Ishikawa (cell line): ENCODE data around the gene LIME1.

Experiments used
- CEBPB ChIP-seq: IDR thresholded peaks from 2 replicates; pipeline ENCODE4 v1.6.1; 2012
- CREB1 ChIP-seq: IDR thresholded peaks from 2 replicates; pipeline ENCODE4 v1.6.1; 2012; ENCODE audit warnings: low read depth
- EGR1 ChIP-seq: IDR thresholded peaks from 2 replicates; pipeline ENCODE4 v1.6.1; 2012
- EP300 ChIP-seq: IDR thresholded peaks from 2 replicates; pipeline ENCODE4 v1.6.1; 2012; ENCODE audit warnings: borderline replicate concordance
- FOXM1 ChIP-seq: IDR thresholded peaks from 2 replicates; pipeline ENCODE4 v1.6.1; 2012; ENCODE audit warnings: low read depth, borderline replicate concordance
- NFIC ChIP-seq: IDR thresholded peaks from 2 replicates; pipeline ENCODE4 v1.6.1; 2012
- RAD21 ChIP-seq: IDR thresholded peaks from 2 replicates; pipeline ENCODE4 v1.6.1; 2012; ENCODE audit warnings: low read depth
- TAF1 ChIP-seq: IDR thresholded peaks from 2 replicates; pipeline ENCODE4 v1.6.1; 2012; ENCODE audit warnings: low read depth, mild to moderate bottlenecking
- TCF12 ChIP-seq: IDR thresholded peaks from 2 replicates; pipeline ENCODE4 v1.6.1; 2012; ENCODE audit warnings: low read depth
- TEAD4 ChIP-seq: IDR thresholded peaks from 2 replicates; pipeline ENCODE4 v1.6.1; 2012
- YY1 ChIP-seq: IDR thresholded peaks from 2 replicates; pipeline ENCODE4 v1.6.1; 2012; ENCODE audit warnings: low read depth
- ZBTB7A ChIP-seq: IDR thresholded peaks from 2 replicates; pipeline ENCODE4 v1.6.1; 2012; ENCODE audit warnings: low read depth
- TF ChIP-seq, protein P1 (sequence below): IDR thresholded peaks from 2 replicates; pipeline ENCODE4 v1.6.1; 2012
- TF ChIP-seq, protein P2 (sequence below): IDR thresholded peaks from 2 replicates; pipeline ENCODE4 v1.6.1; 2012
- TF ChIP-seq, protein P3 (sequence below): IDR thresholded peaks from 2 replicates; pipeline ENCODE4 v1.6.1; 2012; ENCODE audit warnings: low read depth, mild to moderate bottlenecking

The LIME1 gene

DNA sequence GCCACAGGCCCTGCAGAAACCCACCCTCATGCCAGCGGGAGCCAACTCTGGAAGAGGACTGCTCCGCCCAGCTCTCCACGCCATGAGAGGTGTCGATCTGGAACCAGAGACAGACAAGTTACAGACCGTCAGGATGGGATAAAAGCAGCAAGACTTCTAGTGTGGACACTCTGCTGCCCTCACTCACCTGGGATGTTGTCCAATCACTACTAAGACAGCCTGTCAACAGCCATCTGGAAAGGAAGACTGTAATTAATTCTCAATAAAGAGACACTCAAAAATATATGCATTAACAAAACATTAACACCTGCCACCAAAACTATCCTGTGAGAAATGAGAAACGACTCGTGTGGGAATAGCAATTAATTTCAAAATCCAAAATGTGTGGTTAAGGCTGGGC, 31.4 kb downstream of the LIME1 start:
- TF ChIP-seq TAF1 (no peak), EGR1 (no peak), EP300 (no peak), CEBPB (no peak)
- TF ChIP-seq, protein P1, sequence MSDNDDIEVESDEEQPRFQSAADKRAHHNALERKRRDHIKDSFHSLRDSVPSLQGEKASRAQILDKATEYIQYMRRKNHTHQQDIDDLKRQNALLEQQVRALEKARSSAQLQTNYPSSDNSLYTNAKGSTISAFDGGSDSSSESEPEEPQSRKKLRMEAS = no peak

DNA sequence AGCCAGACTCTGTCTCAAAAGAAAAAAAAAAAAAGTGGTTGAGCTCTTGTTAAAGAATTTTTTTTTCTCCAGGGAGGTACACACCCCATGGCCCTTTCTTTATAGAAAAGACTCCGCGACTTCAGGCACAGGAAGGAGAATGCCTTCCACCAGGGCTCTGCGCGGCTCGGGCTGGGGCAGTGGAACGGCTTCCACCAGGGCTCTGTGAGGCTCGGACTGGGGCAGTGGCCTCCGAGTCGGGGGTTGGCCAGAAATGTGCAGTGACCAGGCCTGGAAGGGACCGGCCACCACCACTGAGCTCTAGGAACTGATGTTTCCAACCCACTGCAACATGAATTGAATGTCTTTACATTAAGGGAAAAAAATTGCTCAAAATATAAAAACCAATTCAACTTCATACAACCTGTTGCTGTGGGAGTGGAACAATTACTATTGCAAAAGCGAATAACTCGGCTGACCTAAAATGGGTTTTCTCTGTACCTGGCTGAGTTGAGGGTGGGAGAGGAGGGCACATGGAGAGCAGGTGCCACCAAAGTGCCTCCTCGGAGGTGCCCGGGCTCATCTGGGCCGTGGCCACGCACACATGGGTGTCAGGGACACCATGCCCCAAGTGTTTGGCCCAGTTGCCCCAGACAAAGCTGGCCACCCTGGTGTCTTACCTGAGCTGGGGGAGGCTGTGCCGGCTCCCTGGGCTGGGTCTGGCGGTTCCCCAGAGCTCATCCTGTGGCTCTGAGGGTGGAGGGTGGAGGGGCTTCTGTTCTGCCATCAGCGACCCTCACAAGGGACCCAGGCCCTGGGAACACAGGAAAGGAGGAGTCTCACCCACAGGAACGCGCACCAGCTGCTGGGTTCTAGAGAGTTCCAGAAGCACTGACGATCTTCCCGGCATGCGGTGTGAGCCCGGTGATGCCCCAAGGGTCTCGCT, 32.4 kb downstream of the LIME1 start:
- TF ChIP-seq CREB1 (no peak), EGR1 (no peak), RAD21 (no peak)

DNA sequence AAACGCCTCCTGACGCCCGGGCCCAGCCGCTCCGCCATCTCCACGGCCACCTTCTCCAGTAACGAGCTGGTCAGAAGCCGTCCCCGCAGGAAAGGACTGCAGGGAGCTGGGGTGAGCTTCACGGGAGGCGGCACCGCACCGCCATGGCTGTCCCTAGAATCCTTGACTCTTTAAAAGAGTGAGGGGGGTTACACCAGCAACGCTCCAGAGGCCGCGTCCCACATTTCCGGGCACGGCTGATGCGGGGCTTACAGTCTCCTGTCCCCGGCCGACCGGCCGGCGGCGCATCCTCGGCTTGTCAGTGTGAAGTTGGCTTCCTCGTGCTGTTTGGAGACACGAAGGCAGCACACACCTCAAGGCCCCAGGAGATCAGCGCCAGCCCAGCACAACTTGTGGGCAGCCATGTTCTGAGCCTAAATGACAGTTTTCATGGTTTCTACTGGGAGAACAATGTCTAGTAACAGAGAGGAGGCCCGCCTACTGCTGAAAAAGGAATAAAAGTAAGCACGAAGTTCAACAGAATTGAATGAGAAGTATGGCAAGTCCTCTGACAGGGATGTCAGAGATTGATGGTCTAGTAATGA, 33.5 kb downstream of the LIME1 start:
- TF ChIP-seq NFIC (no peak), TEAD4 (no peak), RAD21 (no peak), CEBPB (no peak)
- TF ChIP-seq, protein P2, sequence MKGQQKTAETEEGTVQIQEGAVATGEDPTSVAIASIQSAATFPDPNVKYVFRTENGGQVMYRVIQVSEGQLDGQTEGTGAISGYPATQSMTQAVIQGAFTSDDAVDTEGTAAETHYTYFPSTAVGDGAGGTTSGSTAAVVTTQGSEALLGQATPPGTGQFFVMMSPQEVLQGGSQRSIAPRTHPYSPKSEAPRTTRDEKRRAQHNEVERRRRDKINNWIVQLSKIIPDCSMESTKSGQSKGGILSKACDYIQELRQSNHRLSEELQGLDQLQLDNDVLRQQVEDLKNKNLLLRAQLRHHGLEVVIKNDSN = no peak

DNA sequence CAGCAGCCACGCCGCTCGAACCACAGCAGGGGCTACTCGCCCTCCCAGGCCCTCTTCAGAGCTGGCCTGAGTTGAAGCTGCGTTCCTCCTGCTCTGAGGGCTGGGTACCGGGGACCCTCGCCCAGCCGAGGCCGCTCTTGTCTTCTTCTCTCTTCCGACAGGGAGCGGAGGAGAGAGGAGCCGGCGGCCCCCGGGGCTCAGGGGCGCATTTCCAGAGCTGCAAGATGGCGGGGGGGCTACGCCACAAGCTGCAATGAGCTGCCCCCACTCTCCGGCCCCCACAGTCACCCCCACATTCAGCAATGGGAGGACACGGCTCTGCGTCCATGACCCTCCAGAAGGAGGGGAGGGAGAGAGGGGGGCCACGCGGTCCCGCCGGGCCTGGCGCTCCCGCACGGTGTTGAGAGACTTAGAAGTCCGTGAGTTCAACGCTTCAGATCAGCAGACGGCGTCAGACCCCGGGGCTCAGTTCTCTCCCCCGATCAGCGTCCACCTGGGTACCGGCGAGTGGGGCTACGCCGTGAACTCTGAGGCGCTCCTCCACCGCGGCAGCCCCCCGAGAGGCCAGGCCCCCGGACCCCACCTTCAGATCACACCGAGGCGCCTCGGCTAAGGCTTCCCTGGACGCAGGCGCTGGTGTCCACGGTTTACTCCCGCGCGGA, 34.7 kb downstream of the LIME1 start:
- TF ChIP-seq YY1 (no peak), CREB1 (no peak), TEAD4 (no peak), EGR1 (no peak), EP300 (no peak), ZBTB7A (no peak), CEBPB (no peak), TCF12 (no peak), FOXM1 (no peak)
- TF ChIP-seq, protein P3, sequence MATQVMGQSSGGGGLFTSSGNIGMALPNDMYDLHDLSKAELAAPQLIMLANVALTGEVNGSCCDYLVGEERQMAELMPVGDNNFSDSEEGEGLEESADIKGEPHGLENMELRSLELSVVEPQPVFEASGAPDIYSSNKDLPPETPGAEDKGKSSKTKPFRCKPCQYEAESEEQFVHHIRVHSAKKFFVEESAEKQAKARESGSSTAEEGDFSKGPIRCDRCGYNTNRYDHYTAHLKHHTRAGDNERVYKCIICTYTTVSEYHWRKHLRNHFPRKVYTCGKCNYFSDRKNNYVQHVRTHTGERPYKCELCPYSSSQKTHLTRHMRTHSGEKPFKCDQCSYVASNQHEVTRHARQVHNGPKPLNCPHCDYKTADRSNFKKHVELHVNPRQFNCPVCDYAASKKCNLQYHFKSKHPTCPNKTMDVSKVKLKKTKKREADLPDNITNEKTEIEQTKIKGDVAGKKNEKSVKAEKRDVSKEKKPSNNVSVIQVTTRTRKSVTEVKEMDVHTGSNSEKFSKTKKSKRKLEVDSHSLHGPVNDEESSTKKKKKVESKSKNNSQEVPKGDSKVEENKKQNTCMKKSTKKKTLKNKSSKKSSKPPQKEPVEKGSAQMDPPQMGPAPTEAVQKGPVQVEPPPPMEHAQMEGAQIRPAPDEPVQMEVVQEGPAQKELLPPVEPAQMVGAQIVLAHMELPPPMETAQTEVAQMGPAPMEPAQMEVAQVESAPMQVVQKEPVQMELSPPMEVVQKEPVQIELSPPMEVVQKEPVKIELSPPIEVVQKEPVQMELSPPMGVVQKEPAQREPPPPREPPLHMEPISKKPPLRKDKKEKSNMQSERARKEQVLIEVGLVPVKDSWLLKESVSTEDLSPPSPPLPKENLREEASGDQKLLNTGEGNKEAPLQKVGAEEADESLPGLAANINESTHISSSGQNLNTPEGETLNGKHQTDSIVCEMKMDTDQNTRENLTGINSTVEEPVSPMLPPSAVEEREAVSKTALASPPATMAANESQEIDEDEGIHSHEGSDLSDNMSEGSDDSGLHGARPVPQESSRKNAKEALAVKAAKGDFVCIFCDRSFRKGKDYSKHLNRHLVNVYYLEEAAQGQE = no peak
- TF ChIP-seq, protein P2 = no peak

DNA sequence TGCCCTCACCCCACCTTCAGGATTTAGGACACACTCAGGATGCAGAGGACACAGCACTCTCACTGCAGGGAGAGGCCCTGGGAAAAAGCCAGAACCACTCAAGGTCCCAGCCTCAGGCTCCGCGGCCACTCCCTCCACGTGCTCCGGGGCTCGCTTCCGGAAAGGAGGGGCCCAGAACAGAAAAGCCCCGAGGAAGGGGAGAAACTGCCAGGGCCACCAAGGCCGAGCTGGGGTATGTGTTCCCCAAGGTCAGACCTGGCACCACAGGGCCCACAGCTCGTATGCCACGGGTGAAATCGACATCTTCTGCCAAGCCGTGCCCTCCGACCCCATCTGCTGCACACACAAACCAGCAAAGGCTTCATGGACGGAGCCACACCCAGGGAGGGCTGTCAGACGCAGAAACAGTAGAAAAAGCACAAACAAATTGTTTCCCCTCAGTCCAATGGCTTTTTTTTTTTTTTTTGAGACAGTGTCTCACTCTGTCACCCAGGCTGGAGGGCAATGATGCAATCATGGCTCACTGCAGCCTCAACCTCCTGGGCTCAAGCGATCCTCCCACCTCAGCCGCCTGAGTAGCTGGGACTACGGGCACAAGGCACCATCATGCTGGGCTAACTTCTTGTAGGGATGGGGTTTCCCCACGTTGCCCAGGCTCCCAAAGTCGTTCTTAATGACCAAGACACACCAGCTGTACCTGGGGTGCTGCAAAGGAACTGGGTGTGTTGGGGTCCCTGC, 36.5 kb downstream of the LIME1 start:
- TF ChIP-seq, protein P3 = no peak
- TF ChIP-seq TCF12 (no peak), ZBTB7A (no peak), CREB1 (no peak), NFIC (no peak), CEBPB (no peak; the same call in 1 of the 2 replicates), EP300 (no peak), TAF1 (no peak), TEAD4 (no peak), EGR1 (no peak), RAD21 (no peak), YY1 (no peak), FOXM1 (no peak)
- TF ChIP-seq, protein P1 = no peak
- TF ChIP-seq, protein P2 = no peak
